ENCODE data around the gene DCST1.

GRCh38 chr1:155016231-155016831, 17.3 kb upstream of the DCST1 start:
- TF ChIP-seq GATA3 (IDR thresholded peaks at IDR 0.05; ENCODE audit: low read depth, low read length) (no peak), GATA2 (IDR thresholded peaks at IDR 0.05; ENCODE audit: low read depth, low read length) (no peak)

Measured in SH-SY5Y (cell line).